NK-92 (cell line): ENCODE measurements around the gene S100Z.
"Not testable (repeated sequence)": the region's sequence is repeated elsewhere in the genome, so short reads cannot be mapped to it uniquely, and the experiment has no call there.

Experiments used
- DNase-seq: peaks from one replicate; lab custom pipeline; 2025; ENCODE audit not compliant: unreplicated experiment; lab: John Stamatoyannopoulos, UW

S100Z gene

DNA sequence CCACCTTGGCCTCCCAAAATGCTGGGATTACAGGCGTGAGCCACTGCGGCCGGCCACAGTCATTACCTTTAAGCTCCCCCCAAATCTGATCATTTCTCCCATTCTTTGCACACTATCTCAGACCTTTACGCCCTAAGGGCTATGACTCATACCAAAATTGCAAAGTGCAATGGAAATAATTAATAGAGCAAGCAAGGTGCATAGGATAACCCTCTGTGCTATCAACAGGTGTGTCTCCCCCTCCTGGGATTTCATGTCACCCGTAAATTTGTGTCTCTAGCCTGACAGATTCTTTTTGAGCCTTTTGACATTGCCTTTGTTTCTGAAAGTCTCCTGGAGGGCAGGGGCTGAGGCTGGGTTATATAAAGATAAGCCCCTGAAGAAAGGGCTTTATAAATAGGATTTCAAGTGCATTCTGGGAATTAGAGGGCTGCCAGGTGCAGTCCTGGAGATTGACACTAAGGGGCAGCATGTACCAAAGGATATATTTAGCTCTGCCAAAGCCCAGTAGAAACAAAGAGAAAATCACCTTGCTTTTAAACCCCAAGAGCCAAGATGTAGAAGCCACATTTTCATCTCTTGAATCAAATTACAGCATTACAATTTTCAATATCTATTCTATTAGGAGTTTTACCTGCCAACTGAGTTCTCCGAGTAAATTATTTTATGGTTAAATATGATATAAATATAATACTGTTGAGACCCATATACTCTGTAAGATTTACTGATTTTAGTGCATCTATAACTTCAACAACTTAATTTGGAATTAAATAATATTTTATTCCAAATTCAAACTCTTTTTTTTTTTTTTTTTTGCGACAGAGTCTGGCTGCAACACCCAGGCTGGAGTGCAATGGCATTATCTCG is 18.2 kb downstream of the S100Z start:
- DNase-seq = no peak

DNA sequence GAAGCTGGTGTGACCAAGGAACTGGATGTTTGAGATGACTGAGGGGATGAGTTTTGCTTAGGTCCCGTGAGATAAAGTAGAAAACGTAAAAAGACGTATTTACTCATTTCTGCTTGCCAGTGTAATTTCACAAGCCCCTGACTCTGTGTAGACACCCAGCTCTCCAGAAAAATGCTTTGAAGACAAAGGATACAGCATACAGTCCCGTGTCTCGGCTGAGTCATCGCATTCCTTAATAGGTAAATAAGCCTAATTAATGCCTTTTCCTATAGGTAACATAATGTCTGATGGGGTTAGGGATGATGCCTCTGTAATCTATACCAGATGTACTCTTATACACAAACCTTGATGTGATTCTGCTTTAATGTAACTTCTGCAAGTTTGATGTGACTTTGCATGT is 20.2 kb downstream of the S100Z start:
- DNase-seq = no peak

DNA sequence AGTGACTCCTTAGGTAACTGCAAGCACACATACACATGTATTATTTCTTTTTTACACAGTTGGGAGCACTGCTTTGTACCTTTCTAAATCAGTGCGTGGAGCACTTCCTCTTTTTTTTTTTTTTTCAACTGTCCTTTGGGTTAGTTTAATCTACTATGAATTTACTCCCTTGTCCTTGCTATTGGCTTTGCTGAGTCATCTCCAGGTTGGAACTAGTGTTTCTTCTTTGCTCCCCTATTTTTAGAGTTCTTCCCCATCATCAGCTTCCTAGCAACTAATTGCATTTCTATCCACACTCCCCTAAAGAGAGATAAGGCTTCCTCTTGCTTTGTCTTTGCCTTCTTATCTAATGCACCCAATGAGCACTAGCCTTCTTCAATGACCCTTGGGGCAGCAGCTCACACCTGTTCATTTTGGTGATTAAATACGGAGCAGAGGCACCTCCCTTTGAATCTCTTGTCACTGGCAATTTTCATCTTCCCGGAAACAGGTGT is 24.3 kb downstream of the S100Z start:
- DNase-seq = no peak

DNA sequence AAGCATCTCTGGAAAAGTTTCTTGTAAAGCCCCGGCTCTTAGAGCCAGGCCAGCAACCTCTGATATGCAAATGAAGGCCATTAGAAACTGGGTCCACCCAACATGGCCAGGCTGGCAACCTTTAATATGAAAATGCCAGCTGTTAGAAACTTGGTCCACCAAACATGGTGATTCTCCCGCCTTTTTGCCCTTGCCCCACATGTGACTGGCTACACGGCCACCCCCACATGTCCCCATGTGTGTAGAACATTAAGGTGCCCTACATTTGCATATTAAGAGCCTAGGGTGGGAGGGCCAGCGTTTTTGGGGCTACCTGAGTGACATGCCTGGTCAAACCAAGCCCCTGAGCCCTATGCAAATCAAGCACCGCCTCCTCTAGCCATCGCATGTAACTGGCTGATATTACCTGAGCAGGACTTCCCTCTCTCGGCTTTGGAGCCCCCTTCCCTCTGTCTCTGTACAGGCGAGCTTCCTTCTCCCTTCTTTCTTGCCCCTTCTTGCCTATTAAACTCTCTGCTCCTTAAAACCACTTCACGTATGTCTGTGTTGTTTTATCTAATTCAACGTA is 39.0 kb downstream of the S100Z start:
- DNase-seq = no peak

DNA sequence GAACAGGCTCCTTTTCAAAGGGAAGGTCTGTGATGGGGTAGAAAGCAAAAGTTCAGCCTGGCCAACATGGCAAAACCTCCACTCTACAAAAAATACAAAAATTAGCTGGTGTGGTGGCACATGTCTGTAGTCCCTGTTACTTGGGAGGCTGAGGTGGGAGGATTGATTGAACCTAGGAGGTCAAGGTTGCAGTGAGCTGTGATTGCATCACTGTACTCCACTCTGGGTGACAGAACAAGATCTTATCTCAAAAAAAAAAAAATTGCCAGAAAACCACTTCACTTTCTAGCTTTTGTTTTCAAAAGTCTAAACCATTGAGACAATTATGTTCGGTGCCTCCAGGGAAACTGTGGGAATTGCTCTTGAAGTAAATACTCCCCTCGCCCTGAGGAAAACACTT is 43.5 kb downstream of the S100Z start:
- no peak for DNase-seq

DNA sequence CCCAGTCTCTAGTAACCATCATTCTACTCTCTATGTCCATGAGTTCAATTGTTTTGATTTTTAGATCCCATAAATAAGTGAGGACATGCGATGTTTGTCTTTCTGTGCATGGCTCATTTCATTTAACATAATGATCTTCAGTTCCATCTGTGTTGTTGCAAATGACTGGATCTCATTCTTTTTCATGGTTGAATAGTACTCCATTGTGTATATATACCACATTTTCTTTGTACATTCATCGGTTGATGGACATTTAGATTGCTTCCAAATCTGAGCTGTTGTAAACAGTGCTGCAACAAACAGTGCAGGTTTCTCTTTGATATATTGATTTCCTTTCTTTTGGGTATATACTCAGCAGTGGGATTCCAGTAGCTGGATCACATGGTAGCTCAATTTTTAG is 46.4 kb downstream of the S100Z start:
- no peak for DNase-seq

DNA sequence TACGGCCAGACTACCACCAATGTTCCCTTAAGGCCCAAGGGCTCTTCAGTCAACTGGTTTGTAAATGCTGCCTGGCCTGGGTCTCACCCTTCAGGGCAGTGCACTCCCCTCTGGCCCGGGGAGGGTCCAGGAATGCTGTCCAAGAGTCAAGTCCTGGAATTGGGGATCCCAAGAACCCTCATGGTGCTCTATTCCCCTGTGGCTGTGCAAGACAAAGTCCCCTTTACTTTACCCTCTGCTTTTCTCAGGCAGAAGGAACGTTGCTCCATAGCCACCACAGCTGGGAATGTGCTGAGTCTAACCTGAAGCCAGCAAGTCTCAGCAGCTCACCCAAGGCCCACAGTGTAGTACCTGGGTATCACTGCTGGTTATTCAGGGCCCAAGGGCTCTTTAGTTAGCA is 51.7 kb downstream of the S100Z start:
- no peak for DNase-seq

DNA sequence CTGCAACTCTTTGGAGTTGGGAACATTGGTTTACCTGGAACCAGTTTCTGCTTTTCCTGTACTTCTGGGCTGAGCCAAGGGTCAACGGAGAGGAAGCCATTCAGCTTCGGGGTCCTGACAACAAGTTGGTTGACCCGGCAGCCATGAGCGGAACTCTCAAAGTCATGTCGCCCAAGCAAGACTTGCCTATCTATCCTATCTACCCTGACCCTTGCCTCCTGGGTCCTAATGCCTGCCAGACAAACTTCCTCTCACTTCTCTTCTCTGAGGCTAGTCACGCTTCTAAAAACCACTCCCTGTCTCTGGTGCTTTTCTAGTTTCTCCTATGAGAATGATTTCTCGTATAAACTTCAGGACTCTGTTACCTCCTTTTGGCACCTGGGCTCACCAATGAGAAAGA is 58.4 kb downstream of the S100Z start:
- no peak for DNase-seq

DNA sequence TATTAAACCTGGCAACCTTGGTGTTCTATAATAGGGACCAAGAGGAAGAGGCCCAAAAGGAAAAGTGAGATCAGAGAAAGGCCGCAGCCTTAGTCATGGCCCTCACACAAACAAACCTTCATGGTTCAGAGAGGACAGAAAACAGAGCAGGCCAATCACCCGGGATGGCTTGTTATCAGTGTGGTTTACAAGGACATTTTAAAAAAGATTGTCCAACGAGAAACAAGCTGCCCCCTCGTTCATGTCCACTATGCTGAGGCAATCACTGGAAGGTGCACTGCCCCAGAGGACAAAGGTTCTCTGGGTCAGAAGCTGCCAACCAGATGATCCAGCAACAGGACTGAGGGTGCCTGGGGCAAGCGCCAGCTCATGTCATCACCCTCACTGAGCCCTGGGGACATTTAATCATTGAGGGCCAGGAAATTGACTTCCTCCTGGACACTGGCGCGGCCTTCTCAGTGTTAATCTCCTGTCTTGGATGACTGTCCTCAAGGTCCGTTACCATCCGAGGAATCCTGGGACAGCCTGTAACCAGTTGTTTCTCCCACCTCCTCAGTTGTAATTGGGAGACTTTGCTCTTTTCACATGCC is 60.6 kb downstream of the S100Z start:
- DNase-seq = not testable (repeated sequence)

DNA sequence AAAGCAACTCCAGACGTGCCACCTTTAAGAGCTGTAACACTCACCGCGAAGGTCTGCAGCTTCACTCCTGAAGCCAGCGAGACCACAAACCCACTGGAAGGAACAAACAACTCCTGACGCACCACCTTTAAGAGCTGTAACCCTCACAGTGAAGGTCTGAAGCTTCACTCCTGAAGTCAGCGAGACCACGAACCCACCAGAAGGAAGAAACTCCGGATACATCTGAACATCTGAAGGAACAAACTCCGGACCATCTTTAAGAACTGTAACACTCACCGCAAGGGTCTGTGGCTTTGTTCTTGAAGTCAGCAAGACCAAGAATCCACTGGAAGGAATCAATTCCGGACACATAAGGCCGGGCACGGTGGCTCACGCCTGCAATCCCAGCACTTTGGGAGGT is 64.9 kb downstream of the S100Z start:
- not testable (repeated sequence) for DNase-seq

DNA sequence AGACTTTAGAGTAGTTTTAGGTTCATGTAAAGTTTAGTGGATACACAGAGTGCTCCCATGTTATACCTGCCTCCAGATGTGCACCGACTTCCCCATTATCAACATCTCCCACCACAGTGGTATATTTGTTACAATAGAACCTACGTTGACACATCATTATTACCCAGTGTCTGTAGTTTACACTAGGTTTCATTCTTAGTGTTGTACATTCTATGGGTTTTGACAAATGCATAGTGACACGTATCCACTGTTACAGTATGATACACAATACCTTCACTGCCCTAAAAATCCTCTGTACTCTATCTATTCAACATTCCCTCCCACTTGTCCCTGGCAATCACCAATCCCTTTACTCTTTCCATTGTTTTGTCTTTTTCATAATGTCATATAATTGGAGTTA is 68.7 kb downstream of the S100Z start:
- no peak for DNase-seq

DNA sequence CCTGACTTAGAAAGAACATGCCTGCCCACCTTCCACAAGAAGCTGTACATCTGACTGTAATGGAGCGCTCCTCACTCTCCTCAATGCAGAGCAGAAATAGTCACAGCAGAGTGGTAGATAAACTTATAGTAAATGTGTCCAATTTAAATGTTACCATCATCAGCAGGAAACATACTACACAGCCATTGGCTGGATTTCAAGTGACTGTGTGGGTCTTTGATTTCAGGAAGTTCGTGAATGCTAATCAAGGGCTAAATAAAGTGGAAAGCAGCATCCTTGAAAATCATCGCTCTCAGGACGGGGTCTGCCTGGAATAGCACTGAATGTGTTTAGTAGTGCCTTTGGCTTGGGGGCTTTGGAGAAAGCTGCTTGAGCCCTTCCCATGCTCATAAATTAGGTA is 70.7 kb downstream of the S100Z start:
- no peak for DNase-seq

DNA sequence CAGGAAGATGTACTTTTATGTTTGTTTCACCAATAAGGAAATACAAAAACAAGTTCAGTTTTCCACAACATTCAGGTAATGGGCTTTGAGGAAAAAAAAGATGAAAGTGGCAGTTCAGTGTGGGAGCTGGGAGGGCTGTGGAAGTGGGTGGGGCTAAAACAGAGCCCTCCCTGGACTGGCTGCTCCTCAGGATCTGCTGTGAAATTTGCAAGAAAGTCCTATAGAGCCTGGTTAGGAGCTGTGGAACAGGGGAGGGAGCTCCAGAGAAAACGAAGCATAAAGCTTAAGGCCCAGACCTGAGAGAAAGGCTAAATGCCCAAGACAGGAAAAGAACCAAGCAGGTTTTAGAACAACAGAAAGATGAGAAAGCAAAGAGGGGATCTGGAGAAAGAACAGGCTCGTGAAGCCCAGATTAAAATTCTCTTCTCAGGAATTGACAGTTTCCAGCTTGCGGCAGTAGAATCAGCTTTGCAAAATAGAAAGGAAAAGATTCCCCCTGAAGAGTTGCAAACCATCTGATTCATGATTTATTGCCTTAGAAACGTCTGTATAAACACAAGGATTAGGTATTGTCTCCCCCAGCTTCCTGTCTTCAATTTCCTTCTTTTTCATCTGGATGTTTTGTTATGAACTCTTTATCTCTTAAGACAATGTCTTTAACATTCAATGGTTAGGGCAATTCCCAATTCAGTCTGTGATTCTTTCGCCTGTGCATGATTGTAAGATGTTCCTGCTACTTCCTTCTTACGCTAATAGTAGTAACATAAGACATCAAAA is 76.7 kb downstream of the S100Z start:
- DNase-seq = no peak

DNA sequence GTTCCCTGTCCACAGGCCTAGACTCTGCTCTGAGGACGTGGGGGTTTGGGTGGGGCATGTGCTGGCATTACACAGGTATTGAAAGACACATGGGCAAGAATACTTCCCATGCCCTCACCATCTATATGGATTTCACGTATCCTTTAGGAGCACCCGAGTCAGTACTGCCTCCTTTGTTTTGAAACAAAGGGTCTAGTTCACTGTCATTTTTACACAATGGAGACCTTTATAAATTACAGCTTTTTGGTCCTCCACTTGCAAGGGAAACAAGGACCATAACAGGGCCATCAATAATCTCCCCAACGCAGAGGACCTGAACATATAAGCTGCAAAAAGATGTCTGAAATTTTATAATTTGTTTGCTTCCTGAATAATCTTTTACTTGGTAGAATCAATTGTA is 78.1 kb downstream of the S100Z start:
- DNase-seq = no peak

DNA sequence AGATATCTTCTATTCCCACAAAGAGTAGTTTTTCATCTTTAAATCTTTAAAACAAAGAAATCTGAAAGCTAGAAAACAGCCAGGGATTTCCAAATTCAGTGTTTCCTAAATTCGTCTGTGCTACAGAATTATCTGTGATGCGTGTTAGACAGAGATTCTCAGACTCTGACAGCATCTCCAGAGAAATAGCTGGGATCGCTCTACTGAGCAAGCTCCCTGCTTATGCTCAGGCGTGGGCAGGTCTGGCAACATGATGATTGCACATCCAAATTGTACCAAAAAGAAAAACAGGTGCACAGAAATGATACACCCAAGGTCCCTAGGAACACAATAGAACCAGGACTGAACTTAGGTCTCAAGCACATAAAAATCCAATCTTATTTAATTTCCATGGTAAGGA is 80.3 kb downstream of the S100Z start:
- no peak for DNase-seq

DNA sequence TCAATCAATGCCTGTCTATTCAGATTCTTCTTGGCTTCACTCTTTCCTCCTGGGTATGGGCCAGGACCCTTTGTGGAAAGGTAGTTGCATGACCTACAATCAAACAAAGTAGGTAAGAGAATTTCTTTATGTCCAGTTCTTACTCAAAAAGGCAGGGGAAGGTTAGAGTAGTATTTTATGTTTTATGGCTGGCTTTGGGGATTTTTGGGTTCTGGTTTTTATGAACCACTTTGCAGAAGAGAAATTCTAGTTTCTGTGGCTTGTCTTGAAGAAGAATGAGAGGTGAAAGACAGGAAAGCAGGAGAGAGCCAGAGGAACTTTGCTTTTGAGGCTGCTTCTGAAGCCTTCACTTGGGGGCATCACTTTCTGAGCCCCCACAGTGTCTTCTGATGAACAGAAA is 88.4 kb downstream of the S100Z start:
- no peak for DNase-seq

DNA sequence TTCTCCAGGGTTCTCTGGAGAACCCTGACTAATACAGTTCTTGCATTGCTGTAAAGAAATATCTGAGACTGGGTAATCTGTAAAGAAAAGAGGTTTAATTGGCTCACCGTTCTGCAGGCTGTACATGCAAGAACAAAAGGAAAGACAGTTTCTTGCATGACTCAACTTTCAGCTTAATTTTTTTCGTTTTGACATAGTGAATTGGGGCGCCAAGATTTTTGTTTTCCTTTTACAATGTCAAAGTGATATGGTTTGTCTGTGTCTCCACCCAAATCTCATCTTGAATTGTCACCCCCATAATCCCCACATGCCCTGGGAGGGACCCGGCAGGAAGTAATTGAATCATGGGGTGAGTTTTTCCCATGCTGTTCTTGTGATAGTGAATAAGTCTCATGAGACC is 91.2 kb downstream of the S100Z start:
- DNase-seq = no peak

DNA sequence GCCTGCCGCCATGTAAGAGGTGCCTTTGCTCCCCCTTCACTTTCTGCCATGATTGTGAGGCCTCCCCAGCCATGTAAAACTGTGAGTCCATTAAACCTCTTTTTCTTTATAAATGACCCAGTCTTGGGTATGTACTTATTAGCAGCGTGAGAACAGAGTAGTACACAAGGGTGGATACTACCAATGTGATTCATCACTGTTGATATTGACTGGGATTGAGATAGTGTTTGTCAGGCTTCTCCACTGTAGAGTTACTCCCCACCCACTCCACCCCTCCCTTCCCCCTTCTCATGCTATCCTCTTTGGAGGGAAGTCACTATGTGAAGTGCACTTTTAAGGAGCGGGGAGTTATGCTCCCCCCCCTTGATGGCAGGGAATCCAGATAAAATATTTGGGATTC is 91.6 kb downstream of the S100Z start:
- no peak for DNase-seq

DNA sequence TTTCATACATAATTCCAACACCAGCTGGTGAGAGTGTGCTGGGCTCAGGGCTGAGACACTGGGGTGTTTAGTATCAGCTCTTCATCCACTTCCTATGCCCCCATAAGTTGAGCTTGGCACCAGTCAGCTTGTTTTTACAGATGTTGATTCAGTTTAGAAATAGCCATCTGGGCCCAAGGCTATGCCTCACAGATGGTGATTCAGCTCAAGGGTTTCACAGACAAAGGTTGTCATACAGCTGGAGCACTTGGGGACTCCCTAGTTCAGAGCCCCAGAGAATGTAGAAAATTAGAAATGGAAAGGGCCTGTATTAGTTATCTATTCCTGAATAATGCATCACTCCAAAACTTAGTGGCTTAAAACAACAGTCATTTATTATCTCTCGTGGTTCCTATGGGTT is 92.8 kb downstream of the S100Z start:
- DNase-seq = no peak

DNA sequence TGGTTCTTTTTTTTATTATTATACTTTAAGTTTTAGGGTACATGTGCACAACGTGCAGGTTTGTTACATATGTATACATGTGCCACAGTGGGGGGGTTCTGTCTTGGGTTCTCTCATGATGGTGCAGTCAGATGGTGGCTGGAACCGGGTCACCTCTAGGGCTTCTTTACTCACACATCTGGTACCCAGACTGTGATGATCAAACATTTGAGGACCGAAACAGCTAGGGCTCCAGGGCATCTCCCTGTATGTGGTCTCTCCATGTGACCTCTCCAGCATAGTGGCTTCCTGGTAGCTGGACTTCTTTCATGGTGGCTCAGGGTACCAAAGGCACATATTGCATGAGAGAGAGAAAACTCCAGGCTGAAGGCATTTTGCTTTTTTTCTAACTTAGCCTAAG is 93.2 kb downstream of the S100Z start:
- no peak for DNase-seq

DNA sequence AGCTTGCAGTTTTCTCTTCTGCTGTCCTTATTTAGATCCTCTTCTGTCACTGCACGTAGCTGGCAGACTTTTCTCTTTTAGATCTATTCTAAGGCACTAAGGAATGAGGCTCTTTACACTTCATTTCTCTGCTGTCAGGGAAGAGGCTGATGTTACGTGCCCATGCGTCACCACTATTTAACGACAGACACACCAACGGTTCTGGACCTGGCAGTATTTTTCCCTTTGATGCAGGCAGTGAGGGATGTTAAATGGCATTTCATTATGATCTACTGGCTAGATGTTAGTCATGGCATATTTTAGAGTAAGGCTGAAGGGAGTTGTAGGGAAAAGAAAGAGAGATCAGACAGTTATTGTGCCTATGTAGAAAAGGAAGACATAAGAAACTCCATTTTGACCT is 94.8 kb downstream of the S100Z start:
- no peak for DNase-seq

DNA sequence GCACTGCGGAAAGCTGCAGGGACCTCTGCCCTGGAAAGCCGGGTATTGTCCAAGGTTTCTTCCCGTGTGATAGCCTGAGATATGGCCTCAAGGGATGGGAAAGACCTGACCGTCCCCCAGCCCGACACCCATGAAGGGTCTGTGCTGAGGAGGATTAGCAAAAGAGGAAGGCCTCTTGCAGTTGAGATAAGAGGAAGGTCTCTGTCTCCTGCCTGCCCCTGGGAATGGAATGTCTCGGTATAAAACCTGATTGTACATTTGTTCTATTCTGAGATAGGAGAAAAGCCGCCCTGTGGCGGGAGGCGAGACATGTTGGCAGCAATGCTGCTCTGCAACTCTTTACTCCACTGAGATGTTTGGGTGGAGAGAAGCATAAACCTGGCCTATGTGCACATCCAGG is 95.4 kb downstream of the S100Z start:
- DNase-seq = not testable (repeated sequence)
